ENCODE results near the gene KLHL29. TPM values are rescaled to one million over a fixed set of nuclear protein-coding genes. Genes with fewer than 3 reads are reported as not detected.

Gene KLHL29
- total RNA-seq, 1 donor = 1.0 TPM

DNA sequence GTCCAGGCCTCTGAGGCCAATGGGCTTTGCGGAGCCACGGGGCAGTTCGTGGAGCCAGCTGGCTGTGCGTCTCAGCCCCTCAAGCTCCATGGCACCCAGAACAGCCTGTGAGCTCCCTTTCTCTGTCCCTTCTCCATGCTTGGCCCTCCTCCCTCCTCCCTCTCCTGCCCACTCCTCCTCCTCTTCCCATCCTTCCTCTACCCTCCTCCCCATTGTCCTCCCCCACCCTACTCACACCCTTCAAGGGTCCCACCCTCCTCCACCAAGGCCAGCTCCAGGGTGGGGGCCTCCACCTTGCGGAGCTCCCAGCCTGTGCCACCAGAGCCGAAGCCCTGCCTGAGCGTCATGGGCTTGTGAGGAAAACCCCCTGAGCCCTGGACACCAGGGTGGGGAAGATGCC is 273.0 kb downstream of the KLHL29 start:
- Histone ChIP-seq H3K27me3 (ENCODE audit: insufficient read depth, low read length) (peaks cover 2% of the 10 kb centered on the region), H3K4me3 (ENCODE audit: low read length) (no peak overlapping the region), H3K9me3 (ENCODE audit: low read depth, low read length) (no peaks in the 10 kb centered on the region), H3K4me1 (ENCODE audit: insufficient read depth, low read length) (no peaks in the 10 kb centered on the region)

DNA sequence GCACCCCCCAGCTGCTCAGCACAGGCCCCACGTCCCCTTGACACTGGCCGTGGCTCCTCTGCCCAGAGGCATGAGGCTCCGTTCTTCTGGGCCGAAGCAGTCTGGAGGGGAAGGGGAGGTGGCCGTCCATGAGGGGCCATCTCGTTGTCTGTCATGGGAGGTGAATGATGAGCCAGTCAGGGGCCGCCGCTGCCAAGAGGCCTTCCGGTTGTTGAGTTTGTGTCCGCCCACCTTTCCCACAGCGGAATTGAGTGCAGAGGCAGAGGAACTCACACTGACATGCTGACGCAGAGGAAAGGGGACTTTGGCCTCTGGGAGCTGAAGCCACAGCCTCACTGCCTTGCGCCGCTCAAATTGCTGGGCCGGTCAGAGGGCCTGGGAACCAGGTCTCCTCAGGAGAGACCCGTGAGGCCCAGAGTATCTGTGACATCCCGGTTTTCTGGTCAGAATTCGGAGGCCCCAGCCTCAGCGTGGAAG is 273.5 kb downstream of the KLHL29 start:
- H3K4me1 ChIP-seq (ENCODE audit: insufficient read depth, low read length) = no peaks in the 10 kb centered on the region
- no peak overlapping the region for H3K4me3 ChIP-seq (ENCODE audit: low read length)
- H3K9me3 ChIP-seq (ENCODE audit: low read depth, low read length) = no peaks in the 10 kb centered on the region
- H3K27me3 ChIP-seq (ENCODE audit: insufficient read depth, low read length) = peaks cover 4% of the 10 kb centered on the region

- Histone ChIP-seq H3K4me1 (ENCODE audit: insufficient read depth, low read length) (no peaks in the 10 kb centered on the region), H3K27me3 (ENCODE audit: insufficient read depth, low read length) (peaks cover 4% of the 10 kb centered on the region), H3K9me3 (ENCODE audit: low read depth, low read length) (no peaks in the 10 kb centered on the region), H3K4me3 (ENCODE audit: low read length) (no peak overlapping the region)
These were observed 274.3 kb downstream of the KLHL29 start for GRCh38 chr2:23659328-23659727.

- Histone ChIP-seq H3K4me1 (ENCODE audit: insufficient read depth, low read length) (no peaks in the 10 kb centered on the region), H3K27me3 (ENCODE audit: insufficient read depth, low read length) (peaks cover 4% of the 10 kb centered on the region), H3K4me3 (ENCODE audit: low read length) (no peak overlapping the region), H3K9me3 (ENCODE audit: low read depth, low read length) (no peaks in the 10 kb centered on the region)
These were observed 274.8 kb downstream of the KLHL29 start for GRCh38 chr2:23659773-23660172.

GRCh38 chr2:23660237-23660636 is 275.3 kb downstream of the KLHL29 start:
- Histone ChIP-seq H3K27me3 (ENCODE audit: insufficient read depth, low read length) (peaks cover 4% of the 10 kb centered on the region), H3K4me3 (ENCODE audit: low read length) (no peak overlapping the region)

GRCh38 chr2:23661276-23662050 is 276.5 kb downstream of the KLHL29 start:
- H3K4me1 ChIP-seq (ENCODE audit: insufficient read depth, low read length) = no peaks in the 10 kb centered on the region

More at GRCh38 chr2:23660237-23660636, 275.3 kb downstream of the KLHL29 start:
- Histone ChIP-seq H3K4me1 (ENCODE audit: insufficient read depth, low read length) (no peaks in the 10 kb centered on the region), H3K9me3 (ENCODE audit: low read depth, low read length) (no peaks in the 10 kb centered on the region)

DNA sequence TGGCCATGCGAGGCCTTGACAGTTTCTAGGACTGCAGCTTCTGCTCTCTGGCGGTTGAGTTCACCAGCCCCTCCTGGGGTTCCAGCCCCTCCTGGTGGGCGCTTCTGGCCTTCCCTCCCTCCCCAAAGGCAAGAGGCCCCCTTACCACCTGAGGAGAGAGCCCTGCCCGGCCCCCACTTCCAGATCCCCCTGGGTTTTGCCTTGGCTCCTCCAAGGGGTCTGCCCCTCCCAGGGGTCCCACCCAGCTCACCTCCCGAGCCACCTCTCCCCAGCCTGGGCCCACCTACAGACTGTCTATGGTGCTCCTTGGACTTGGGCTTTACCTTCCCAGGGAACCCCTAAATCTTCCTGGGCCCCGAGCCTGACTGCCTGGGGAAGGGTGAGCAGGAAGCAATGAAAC is 277.5 kb downstream of the KLHL29 start:
- H3K9me3 ChIP-seq (ENCODE audit: low read depth, low read length) = no peaks in the 10 kb centered on the region
- H3K27me3 ChIP-seq (ENCODE audit: insufficient read depth, low read length) = peaks cover 4% of the 10 kb centered on the region
- H3K4me1 ChIP-seq (ENCODE audit: insufficient read depth, low read length) = no peaks in the 10 kb centered on the region
- H3K4me3 ChIP-seq (ENCODE audit: low read length) = no peak overlapping the region

More at GRCh38 chr2:23661276-23662050, 276.5 kb downstream of the KLHL29 start:
- H3K4me3 ChIP-seq (ENCODE audit: low read length) = no peak overlapping the region
- peaks cover 4% of the 10 kb centered on the region for H3K27me3 ChIP-seq (ENCODE audit: insufficient read depth, low read length)
- no peaks in the 10 kb centered on the region for H3K9me3 ChIP-seq (ENCODE audit: low read depth, low read length)

DNA sequence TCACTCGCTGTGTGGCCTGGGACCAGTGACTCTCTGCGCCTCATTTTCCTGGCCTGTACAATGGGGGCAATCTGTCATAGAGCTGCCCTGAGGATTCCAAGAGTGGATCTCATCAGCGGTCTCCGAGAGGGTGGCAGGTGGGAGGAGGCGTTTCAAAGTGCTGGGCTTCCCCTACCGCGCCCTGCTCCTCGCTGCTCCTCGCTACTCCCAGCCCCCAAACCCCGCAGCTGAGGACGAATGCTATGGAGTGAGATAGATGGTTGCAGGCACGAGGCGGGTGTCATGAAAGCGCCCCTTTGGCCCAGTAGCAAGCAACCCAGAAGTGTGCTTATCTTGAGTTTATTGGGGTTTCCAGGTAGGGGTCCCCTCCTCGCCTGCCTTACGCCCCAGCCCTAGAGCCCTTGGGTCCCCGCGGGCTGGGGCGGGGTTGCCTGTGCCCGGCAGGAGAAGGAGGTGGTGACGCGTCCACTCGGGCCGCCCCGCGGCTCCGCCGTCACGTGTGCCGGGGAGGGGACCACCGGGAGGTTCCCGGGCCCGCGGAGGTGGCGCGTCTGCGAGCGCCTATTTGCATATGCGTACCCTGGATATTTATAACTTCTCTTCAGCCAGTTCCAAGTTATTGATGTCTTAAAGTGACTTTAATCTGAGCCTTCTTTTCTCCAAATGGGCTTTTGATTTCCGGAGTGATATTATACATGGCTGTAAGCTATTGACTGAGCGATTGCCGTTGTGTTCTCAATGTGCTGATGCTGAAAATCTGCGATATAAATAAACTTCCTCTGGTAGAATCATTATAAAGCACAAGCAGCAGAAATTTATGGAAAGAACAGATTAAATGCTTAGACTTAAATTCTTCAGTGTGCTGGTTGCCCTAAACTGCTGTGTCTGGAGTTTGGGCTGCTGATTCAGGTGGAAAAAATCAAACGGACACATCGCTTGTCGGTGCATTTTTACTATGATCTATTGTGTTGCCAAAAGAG is 278.3 kb downstream of the KLHL29 start:
- Histone ChIP-seq H3K27me3 (ENCODE audit: insufficient read depth, low read length) (peaks cover 4% of the 10 kb centered on the region), H3K4me3 (ENCODE audit: low read length) (no peak overlapping the region)

DNA sequence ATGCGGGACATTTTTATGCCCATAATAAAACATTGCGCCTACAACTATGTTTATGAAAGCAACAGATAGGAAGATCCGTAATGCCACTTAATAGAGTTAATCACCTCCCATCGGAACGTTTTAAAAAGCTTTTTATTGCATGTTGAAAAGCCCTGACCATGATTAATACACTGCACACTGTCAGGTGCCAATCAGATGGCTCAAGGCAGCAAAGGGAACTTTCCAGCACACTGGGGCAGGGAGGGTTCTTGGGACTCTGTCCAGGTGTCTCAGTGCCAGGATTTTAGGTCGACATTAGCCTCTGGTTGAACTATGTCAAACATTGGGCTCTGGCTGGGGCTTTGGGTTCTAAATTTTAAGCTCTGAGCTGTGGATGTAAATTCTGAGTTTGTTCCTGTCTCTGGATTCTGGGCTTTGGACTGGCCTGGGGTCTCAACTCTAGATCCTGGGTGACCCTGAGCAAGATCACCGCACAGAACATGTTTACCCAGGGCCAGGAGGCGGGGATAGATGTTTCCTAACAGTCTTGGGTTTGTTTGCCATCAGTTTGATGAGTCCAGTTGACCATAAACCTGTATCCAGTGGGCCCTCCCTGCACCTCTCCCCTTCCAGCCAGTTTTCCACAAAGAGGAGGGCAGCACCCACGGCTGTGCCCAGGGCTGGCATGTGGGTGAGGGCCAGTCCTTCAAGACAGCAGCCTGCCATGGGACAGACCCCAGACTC is 279.2 kb downstream of the KLHL29 start:
- H3K27me3 ChIP-seq (ENCODE audit: insufficient read depth, low read length) = peaks cover 4% of the 10 kb centered on the region
- no peak overlapping the region for H3K4me3 ChIP-seq (ENCODE audit: low read length)
- no peaks in the 10 kb centered on the region for H3K4me1 ChIP-seq (ENCODE audit: insufficient read depth, low read length)
- no peaks in the 10 kb centered on the region for H3K9me3 ChIP-seq (ENCODE audit: low read depth, low read length)

More for the DNA sequence above, 278.3 kb downstream of the KLHL29 start:
- Histone ChIP-seq H3K9me3 (ENCODE audit: low read depth, low read length) (no peaks in the 10 kb centered on the region), H3K4me1 (ENCODE audit: insufficient read depth, low read length) (no peaks in the 10 kb centered on the region)

DNA sequence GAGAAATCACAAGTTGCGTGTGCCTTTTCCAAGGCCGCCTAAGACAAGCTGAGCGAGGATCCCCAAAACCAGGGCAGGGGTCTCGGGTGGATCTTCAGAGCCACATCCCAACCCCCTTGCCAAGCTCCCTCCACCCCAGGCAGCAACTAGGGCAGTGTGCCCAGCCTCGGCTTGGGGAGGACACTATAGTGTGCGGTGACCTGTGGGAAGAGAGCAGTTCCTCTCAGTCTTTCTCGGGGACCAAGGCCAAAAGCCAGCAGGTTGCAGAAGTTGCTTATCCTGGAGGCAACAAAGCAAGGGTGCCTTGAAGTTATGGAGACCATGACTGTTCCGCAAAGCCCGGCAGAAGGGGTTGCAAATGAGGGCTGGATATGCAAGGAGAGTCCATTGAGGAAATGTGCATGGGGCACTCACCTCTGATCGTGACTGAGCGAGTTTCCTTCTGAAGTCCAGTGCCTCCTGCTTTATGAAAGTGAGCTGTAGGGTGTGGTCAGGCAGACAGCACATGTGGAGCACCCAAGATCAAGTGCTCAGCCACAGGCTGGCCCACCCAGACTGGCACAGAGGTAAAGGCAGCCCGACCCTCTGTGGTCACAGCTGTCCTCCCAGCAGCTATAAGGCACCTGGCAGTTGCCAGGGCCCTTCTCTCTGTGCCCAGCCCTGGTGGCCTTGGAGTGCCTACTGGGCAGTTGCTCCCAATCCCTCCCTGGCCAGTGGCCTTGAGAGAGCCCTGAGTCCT is 281.4 kb downstream of the KLHL29 start:
- no peaks in the 10 kb centered on the region for H3K9me3 ChIP-seq (ENCODE audit: low read depth, low read length)
- no peaks in the 10 kb centered on the region for H3K4me1 ChIP-seq (ENCODE audit: insufficient read depth, low read length)
- H3K27me3 ChIP-seq (ENCODE audit: insufficient read depth, low read length) = peaks cover 4% of the 10 kb centered on the region
- no peak overlapping the region for H3K4me3 ChIP-seq (ENCODE audit: low read length)

GRCh38 chr2:23666980-23667357 is 282.0 kb downstream of the KLHL29 start:
- Histone ChIP-seq H3K9me3 (ENCODE audit: low read depth, low read length) (no peaks in the 10 kb centered on the region), H3K4me1 (ENCODE audit: insufficient read depth, low read length) (no peaks in the 10 kb centered on the region), H3K27me3 (ENCODE audit: insufficient read depth, low read length) (peaks cover 4% of the 10 kb centered on the region), H3K4me3 (ENCODE audit: low read length) (no peak overlapping the region)

DNA sequence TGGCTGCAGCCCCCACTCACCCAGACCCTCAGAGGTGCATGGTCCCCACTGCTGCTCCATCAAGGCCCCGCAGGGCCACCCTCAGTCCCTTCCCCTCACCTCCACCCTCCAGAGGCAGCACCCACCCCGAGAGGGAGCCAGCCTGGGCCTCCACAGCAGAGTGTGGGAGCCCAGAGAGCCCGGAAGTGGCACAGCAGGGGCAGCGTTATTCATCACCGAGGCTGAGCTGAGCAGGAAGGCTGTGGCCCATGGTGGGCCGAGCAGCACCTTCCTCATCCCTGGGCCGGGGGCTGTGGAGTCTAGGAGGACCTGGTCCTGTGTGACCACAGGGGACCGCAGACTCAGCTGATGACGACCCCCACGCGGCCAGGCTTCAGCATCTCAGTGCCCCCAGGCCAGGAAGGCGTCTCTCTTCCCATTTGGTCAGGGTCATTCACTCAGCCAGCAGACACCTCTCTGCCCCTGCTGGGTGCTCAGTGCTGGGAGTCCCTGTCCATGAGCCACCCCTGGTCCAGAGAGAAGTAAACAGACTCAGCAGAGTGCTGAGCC is 283.9 kb downstream of the KLHL29 start:
- Histone ChIP-seq H3K4me1 (ENCODE audit: insufficient read depth, low read length) (no peaks in the 10 kb centered on the region), H3K9me3 (ENCODE audit: low read depth, low read length) (no peaks in the 10 kb centered on the region), H3K4me3 (ENCODE audit: low read length) (no peak overlapping the region), H3K27me3 (ENCODE audit: insufficient read depth, low read length) (no peaks in the 10 kb centered on the region)

DNA sequence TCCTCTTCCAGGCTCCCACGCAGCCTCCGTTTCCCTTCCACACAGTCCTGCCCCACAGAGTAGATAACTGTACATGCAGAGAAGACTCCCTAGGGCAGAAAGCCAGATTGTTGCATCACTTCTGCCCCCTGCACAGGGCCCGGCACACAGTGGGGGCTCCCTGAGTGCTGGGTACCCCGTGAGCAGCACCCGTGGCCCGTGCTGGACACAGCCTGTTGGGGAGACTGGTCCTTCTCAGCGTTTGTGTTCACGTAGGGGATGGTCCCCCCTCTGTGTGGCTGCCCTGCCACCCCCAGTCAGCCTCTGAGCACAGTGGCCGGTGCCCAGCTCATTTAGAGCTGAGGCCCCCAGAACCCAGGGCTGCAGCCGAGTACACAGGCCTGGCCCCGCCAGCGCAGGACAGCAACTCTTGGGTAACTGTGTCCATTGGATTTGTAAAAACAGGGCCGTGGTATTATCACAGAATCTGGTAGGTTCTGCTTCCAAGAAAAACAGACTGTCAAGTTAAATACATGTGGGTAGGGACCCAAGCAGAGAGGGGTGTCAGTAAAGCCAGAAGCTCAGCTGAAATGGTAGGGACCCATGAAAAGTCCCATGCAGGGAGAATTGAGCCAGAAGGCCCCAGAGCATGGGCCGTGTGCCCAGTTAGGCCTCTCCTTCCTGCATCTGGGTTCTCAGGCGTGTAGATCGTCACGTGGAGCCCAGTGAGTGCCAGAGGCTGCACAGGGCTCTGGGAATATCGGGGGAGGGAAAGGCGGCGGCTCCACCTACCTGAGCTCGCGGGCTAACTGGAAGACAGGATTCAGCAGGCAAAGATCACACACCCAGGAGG is 284.6 kb downstream of the KLHL29 start:
- no peaks in the 10 kb centered on the region for H3K9me3 ChIP-seq (ENCODE audit: low read depth, low read length)
- H3K4me1 ChIP-seq (ENCODE audit: insufficient read depth, low read length) = no peaks in the 10 kb centered on the region
- H3K27me3 ChIP-seq (ENCODE audit: insufficient read depth, low read length) = no peaks in the 10 kb centered on the region
- H3K4me3 ChIP-seq (ENCODE audit: low read length) = no peak overlapping the region
